OCI-LY3 (cell line): Measurements from ENCODE around the gene ZMIZ1.

Source experiments
- CTCF ChIP-seq: fragments of 200-600, 300-600 bp; sonication (generic); IDR thresholded peaks from 2 replicates; pipeline ENCODE4 v1.5.1; 2014; ENCODE audit warnings: antibody characterized with exemption, low read length, low read depth
- EZH2phosphoT487 ChIP-seq: fragments of 200-600 bp; shearing (Covaris generic); IDR thresholded peaks from 2 replicates; pipeline ENCODE4 v1.6.1; 2018; ENCODE audit warnings: antibody characterized with exemption, mixed run types, low read depth

GRCh38 chr10:79191951-79192676 is 123.3 kb downstream of the ZMIZ1 start:
- TF ChIP-seq CTCF (no peak), EZH2phosphoT487 (no peak)
